GM19240 (cell line): ENCODE results near the gene PRLHR.
A peak's percentile ranks its signal among the peaks of the same experiment; 100 is the strongest.

Experiments
- DNase-seq: peaks from one replicate; pipeline ENCODE4 v3.0.0; 2011; ENCODE audit warnings: low spot score; ENCODE audit not compliant: insufficient read length

The PRLHR gene

DNA sequence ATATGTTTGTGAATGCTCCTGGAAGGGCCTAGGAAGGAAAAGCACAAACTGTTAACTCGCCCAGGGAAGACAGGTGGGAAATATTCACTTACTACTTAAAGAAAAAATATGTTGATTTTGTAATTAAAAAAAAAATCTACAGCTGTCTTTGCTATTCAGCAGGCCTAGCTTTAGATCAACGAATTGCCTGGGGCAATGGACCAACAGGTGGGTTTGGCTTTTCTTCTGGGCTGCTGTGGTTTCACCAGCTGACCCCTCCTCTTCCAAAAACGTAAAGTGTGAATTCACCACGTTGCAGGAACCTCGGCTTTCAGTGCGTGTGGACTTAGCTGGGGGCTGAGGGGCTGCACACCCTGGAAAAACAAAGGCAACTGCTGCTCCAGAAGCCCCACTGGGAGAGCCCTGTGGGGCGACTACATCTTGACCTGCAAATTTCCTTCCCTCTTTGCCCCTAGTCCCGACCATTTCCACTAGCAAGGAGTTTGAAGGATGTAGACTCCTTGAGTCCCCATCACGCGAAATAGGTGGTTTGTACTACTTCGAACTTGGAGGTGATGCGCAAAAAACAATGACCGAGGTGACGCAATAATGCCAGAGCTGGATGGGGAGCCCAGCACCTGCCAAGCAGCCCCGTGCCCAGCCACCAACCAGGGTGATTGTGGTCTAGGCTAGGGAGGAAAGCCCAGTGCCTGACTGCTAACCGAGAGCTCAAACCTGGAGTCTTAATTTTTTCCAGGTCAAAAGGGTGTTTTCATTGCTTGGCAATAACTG is 7.4 kb downstream of the PRLHR start:
- no peak for DNase-seq

DNA sequence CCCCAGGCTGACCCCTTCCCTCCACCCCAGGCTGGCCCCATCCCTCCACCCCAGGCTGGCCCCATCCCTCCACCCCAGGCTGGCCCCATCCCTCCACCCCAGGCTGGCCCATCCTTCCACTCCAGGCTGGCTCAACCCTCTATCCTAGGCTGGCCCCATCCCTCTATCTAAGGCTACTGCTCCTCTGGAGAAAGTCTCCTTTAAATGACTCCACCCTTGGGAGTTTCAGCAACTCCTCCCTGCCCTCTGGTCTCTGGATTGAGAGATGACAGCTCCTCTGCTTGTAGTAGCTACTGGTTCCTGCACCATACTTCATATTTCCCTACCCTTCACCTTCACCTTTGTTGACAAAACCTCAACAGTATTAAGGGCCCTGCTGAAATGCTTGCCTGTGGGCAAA is 8.5 kb downstream of the PRLHR start:
- DNase-seq, result no peak

DNA sequence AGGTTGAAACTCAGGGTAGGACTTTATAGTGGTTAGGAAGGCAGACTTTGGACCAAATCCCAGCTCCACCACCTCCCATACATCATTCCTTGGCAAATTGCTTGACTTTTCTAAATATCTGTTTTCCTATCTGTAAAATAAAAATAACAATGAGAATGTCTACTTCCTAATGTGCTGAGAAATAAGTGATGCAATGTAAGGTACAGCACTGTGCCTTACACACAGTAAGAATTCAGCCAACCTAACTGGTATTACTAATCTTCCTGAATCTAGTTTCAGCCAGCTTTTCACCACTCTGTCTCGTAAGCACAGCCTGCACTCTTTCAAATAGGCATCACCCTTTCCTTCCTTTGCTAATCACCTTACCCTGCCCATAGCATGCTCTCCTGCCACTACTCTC is 9.7 kb downstream of the PRLHR start:
- no peak for DNase-seq

DNA sequence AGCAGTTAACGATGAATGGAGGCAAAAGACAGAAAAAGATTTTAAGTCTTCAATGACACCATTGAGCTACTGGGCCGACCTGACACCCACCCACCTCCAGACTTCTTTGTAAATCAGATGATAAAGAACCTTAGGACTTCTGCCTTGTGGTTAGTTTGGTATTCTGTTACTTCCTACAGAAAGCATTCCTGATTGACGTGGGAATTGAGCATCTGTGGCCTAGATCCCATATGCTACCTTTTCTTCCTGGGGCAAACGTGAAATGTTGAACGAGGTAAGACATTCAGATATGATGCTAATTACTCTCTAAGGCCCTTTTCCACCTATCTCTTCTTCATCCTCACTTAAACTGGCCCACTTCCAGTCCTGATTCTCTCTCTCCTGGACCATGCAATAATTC is 10.2 kb downstream of the PRLHR start:
- DNase-seq, result no peak

DNA sequence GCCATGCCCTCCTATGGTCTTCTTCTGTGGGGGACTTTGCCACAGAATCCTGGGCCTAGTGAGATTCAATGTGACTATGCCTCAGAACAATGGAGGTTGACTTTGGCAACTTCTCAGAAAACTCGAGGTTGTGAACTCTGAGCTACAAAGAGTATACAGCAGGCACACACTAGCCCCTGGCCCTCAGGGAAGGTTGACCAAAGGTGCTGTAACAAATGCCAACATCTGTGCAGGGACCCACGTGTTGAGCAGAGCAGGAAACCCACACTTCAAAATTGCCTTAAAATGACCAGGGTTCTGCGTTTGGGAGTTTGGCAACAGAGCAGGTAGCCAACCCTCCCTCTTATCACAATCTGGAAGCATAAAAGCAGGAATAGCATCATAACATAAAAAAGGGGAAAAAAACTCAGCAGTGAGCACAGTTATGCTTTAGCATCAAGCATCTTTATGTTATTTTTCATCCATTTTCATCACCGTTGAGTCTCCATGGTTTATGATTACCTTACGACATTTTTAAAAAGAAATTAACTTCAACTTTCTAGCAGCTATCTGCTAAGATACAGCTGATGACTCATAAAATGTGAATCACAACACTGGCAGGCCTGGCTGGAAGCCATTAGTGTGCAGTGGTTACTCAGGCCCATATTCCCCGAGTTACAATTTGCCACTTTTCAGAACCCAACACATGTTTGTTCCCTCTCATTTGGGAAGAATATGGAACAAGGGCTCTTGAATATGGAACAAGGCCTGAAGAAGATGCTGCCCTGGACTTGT is 11.1 kb downstream of the PRLHR start:
- DNase-seq, result no peak

DNA sequence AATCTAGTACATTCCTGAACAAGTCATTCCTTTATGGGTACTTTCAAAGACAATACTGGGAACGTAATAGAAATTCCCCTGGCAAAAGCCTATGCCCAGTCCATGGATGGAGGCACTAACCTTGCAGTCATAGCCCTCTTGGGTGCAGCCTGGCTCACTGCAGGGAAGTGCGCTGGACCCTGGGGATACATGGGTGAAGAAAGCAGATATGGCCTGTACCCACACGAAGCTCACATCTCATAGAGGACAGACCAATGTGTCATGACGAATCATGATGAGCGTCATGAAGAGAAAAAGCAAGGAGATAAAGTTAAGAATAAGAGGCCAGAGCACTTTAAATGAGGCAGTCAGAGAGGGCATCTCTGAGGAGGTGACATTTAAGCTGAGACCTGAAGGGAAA is 11.8 kb downstream of the PRLHR start:
- no peak for DNase-seq

DNA sequence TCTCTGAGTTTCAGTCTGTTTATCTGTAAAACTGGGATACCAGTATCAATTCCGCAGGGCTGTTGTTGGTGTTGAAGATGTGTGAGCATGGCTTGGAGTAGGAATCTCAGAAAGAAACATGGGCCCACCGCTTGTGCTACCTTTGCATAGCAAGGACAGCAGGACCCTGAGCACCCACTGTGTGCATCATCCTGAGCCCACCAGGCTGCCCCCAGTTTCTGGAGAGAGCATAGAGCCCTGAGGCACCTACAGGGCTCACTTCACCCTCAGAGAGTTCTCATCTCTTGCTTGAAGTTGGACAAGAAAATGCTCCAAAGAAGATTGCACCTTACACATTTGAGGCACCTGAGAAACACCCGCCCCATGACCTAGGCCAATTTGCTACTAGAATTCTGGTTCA is 12.9 kb downstream of the PRLHR start:
- DNase-seq, result no peak

DNA sequence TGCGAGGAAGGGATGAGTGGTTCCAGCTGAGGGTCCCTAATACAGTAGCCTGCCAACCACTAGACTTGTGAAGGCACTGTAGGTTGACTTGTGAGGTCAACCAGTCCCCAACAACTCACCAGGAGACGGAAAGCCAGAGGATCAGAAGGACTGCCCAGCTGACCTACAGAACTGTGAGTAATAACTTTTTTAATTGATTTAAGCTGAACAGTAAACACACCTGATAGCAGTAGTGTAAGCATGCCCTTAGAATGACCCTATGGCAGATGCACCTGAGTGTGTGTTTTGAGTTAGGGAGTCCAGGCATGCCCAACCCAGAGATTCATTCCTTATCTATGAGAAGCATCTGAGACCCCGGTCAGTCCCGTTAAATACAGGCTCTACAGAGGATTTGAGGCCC is 14.1 kb downstream of the PRLHR start:
- DNase-seq, result no peak

DNA sequence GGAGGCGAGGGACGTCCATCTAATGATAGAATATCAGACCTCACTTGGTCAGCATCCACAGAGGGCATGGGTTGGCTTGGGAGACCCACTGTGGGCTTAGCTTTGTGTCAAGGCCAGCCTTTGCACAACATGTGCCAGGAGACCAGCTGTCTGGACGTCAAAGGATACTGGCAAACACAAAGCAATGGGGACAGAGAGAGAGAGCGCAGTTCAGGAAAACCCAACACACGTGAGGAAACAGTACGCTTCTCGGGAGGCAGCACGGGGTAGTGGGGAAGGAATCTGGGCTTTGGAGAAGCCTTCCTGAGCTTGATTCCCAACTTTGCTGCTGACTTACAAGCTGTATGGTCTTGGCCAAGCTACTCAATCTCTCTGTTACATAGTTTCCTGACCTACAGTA is 14.7 kb downstream of the PRLHR start:
- DNase-seq, result no peak

DNA sequence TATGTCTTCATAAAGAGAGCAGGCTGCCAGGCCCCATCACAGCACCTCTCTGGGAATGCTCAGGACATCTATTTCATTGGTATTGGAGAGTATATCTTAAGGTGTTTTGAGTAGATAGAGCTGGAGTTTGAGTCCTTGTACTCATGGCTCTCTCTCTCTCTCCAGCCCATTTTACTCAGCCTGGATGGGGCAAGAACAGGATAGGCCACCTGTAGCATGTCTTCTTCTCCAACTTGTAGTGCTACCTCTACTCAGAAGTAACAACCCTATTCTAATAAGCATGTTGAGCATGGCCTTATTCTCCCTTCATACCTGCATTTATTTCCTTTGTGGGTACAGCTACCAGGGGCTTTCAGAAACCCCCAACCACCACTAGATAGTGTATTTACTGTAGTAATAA is 21.9 kb downstream of the PRLHR start:
- no peak for DNase-seq

DNA sequence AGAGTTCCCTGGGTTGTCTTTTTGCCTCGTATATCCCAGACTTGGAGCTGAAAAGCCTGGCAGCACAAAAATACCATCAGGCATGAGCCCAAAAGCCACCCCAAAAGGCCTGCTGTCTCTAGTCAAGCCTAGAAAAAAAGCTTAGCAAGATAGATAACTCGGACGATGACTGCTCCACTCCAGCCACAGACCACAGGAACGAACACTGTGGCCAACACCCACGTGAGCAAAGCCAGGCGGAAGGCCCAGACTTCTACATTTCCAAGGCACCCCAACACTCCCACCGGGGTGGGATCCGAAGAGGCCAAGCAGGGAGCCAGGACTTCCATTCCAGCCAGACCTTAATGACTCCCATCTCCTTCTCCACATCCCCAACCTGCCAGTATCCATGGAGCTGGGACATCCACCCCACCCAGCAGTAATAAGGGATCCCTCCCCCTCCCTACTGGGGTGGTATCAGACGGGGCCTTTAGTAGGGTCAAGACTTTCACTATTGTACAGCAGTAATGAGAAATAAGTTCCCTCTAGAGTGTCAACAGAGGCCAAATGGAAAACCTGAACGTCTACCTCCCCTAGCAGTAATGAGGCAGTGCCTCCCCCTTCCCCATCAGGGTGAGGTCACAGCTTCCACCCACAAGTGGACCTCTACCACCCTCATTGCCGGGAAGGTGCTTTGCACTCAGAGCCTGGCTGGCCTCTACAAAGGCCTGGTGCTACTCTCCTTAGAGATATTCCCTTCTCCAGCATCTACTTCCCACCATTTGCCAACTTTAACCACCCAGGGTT is 23.0 kb downstream of the PRLHR start:
- DNase-seq, result no peak

DNA sequence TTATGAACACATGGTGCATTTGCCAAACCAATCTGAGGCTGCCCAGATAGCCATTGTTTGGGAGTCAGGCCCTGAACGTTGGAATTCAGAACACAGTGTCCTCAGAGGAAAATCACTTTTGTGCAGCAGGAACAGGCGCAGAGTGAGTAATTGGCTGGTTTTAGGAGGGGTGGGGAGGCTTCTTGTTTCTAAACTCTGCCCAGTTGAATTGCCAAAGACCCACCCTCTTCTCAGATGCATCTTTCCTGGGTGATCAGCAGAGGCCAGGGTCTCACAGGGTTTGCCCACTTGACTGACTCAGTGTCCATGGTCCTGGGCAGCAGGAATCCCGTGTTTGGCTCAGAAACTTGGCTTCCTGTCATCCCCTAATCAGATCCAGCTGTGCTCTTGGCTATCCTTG is 24.3 kb downstream of the PRLHR start:
- DNase-seq, result no peak

DNA sequence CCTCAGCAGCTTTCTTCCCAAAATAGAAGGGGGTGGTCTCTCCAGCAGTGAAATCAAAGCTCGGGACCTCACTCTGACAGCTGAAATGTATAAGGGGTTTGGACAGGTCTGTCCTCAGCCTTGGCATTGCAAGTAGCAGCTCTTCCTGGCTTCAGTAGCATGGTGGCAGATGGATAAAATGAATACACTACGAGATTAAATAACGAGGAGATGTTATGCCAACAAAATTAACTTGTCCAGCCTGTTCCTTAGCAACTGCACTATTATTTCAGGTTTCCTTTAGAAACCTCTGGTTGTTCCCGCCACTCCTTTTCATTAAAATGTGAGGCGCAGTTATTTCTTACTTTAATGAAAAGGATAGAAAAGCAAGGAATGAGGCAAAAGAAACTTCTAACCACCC is 24.9 kb downstream of the PRLHR start:
- no peak for DNase-seq

DNA sequence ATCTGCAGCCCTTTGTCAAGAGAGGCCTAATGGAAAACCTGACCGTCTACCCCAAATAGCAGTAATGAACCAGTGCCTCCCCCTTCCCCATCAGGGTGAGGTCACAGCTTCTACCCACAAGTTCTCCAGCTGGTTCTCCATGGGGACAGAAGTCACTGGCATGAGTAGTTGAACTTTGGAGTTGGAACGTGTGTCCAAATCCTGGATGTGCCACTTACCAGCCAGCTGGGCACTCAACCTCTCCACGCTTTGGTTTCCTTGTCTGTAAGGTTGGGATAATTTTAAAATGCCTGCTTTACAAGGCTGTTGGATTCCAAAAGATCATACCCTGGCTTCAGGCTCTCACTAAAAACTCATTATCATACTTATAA is 25.6 kb downstream of the PRLHR start:
- DNase-seq, result no peak

DNA sequence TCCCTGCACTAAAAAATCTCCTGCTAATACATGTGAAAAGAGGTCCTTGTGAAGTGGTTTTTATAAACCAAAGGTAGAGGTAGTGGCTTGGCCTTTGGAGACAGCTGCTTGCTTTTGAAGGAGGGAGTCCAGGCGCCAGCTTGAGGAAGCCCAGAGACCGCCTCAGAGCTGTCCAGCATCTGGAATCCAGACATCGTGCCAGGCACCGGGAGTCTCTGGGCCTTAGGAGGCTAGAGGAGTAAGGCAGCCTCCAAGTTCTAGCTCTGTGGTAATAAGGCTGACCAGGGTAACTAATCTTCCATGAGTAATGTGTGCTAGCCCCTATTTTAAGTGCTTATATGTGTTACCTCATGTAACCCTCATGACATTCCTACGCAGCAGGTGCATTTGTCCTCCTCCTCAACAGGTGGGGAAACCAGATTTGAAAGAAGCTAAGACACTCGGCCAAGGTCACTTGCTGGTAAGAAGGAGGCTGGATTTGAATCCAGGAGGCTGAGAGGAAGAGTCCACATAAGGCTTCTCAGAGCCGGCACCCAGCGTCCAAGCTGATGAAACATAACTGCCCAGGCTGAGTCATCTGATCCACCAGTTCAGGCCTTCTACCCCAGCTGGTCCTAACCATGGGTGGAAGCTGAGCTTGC is 26.1 kb downstream of the PRLHR start:
- DNase-seq, result no peak

DNA sequence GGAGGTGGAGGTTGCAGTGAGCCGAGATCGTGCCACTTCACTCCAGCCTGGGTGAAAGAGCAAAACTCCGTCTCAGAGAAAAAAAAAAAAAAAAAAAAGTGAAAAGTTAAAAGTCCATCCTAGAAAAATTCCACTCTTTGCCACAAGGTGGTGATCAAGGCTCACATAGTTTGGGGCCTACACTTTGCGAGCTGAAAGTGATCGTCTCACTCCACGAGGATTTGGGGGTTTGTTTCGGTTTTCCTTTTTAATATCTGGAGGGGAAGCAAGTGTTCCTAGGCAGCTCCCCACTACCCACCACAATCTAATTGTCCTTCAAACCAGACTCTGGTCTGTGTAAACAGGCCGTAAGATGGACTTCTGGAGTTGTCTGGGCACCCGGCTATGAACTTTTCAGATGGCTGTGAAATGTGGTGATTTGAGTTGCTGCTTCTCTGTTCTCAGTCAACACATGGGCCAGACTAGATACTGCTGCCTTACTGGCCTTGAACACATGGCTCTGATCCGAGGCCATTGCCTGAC is 27.1 kb downstream of the PRLHR start:
- DNase-seq, result peak; percentile 38

DNA sequence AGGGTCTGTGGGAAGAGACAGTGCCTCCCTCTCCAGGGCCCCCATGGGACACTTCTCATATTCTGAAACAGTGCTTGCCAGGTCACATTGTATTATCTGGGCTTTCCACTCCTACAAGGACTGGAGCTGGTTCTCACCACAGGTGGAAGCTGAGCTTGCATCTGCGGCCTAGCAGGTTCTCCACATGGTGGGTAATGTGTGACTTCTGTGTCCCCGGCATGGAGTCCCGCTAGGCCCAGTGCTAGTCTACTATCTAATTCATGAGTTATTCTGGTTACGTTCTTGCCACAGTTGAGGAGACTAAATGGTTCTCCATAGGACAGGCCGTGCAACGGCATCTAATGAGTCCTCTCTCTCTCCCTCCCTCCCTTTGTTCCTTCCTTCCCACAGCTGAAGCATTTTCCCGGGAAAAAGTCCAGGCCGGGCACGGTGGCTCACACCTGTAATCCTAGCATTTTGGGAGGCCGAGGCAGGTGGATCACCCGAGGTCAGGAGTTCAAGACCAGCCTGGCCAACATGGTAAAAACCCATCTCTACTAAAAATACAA is 27.7 kb downstream of the PRLHR start:
- DNase-seq, result no peak

DNA sequence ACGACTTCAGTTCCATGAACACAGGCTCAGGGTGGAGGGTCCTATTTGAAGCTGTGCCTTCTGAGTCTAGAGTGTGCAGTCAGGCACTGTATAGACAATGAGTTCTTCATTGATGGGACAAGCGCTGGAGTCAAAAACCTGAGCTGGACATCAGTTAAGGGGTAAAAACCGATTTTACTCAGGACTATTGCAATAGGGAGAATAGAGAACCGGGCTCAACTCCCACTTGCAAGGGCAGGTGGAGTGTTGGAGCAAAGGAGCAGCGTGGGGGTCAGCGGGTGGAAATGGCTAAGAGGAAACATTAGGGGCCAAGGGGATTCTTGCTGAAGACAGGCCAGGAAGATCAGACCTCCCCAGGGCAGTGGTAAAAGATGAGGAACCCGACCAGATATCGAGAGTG is 28.5 kb downstream of the PRLHR start:
- DNase-seq, result no peak

DNA sequence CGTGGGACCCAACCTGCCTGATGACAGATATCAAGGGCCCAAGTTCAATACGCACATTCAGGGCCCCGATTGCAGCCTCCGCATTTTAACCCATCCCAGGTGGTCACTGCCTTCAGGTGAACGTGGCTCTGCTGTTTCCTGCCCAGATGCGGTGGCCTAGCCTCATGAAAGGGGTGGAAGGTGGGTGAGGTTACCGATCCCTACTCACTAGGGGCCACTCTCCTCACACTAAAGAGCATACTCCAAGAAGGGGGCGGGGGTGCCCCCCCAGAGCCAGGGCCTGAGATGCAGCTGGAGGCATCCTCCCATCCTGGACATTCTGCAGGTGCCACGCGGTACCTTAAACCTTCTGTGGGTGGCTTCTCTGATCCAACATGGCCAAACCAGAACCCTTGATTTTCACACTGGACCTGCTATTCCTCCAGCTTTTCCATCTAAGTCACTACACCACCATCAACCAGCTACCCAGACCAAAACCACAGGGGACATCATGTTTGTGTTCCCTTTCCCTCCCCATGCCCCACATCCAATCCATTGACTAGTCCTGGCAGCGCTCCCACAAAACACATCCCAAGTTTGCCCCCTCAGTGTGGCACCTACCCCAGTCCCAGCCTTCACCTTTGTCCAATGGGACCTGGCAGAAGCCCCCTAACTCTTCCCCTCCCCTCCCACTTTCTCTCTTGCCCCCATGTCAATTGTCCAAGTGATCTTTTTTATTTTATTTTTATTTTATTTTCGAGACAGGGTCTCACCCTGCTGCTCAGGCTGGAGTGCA is 30.0 kb downstream of the PRLHR start:
- DNase-seq, result no peak

DNA sequence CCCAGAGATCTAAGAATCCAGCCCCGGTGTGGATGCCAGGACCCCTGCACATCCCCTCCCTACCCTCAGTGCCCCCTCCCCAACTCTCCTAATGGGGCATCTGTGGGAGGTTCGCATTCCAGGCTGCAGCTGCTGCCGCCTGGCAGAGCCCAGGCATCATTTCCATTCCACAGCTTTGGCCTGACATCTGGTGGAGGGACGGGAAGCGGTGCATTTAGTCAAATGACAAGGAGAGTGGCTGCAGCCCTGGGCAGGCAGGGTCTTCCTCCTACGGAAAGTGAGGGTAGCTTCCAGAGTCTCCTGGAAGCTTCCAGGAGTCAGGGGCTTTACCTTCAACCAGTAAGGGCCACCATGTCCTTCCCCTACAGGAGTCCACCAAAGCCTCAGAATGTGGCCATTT is 30.8 kb downstream of the PRLHR start:
- DNase-seq, result no peak

DNA sequence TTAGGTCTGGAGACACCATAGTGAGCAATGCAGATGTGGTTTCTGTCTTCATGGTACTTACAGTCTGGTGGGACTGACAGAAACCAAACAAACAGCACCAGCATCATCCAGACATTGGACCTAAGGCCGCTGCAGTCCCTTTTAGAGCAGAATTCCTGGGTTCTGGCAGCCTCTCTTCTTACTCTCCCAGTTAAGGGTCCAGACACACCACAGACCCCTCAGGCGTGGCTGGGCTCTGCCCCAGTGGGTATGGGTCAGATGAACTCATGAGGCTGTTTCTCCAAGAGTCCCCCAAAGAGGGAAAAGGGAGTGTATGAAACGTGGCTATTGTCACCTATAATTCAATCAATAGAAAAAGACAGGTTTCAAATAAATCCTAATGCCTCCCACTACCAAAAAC is 31.3 kb downstream of the PRLHR start:
- no peak for DNase-seq
